SK-N-SH (cell line): ENCODE data around the gene CYFIP1. TPM values are rescaled to one million over a fixed set of nuclear protein-coding genes. Genes with fewer than 3 reads are reported as not detected.

ENCODE experiments used
- CTCF ChIA-PET: fragments of 300-600, 350-600 bp; formaldehyde crosslinking; extraction: SDS; loops from one replicate; lab custom pipeline; 2021; lab: Yijun Ruan, JAX
- POLR2A ChIA-PET: fragments of 350-600 bp; sonication (Branson Sonifier 250); formaldehyde crosslinking; extraction: SDS; loops from one replicate; lab custom pipeline; 2020; ENCODE audit warnings: antibody characterized with exemption, inconsistent platforms; lab: Yijun Ruan, JAX
- DNase-seq: peaks from one replicate; pipeline ENCODE4 v3.0.0; 2012
- H2AFZ ChIP-seq: fragments of 200-600 bp; sonication (generic); 2 replicates; pipeline ENCODE4 v1.8.1; 2016; ENCODE audit warnings: antibody characterized with exemption, mild to moderate bottlenecking, low read depth
- H3F3A ChIP-seq: fragments of 200-600 bp; sonication (generic); replicated peaks from 2 replicates; pipeline ENCODE3; 2016; ENCODE audit warnings: antibody characterized with exemption, mild to moderate bottlenecking; ENCODE audit not compliant: insufficient read depth
- H3K27ac ChIP-seq, 2 experiments: fragments of 200-500 bp in 1 of 2; fragments of 200-600 bp in 1 of 2; sonication (Bioruptor generic) in 1 of 2; sonication (generic), shearing (Covaris generic) in 1 of 2; 2 replicates each; pipeline versions ENCODE4 v1.5.1 to v1.6.1; 2014 to 2016; ENCODE audit warnings: low read depth in 2 of 2, inconsistent platforms in 1 of 2, low read length in 1 of 2, mild to moderate bottlenecking in 1 of 2, mixed read lengths in 1 of 2
- H3K27me3 ChIP-seq: fragments of 200-600 bp; sonication (generic), shearing (Covaris generic); 2 replicates; pipeline ENCODE4 v1.6.1; 2016; ENCODE audit warnings: mixed run types; ENCODE audit not compliant: insufficient read depth
- H3K36me3 ChIP-seq, 2 experiments: fragments of 200-500 bp in 1 of 2; fragments of 200-600 bp in 1 of 2; sonication (Bioruptor generic) in 1 of 2; sonication (generic) in 1 of 2; replicated peaks in 1 of 2; 2 replicates each; pipeline versions ENCODE3 to v1.5.1; 2014 to 2016; ENCODE audit warnings: low read length in 1 of 2, mild to moderate bottlenecking in 1 of 2; ENCODE audit not compliant: insufficient read depth in 2 of 2, control insufficient read depth in 1 of 2
- H3K4me1 ChIP-seq, 2 experiments: fragments of 200-500 bp in 1 of 2; fragments of 200-600 bp in 1 of 2; sonication (Bioruptor generic) in 1 of 2; sonication (generic), shearing (Covaris generic) in 1 of 2; 2 replicates each; pipeline versions ENCODE4 v1.5.1 to v1.6.1; 2014 to 2016; ENCODE audit warnings: low read depth in 1 of 2, low read length in 1 of 2, mixed run types in 1 of 2; ENCODE audit not compliant: insufficient read depth in 2 of 2, control insufficient read depth in 1 of 2
- H3K4me2 ChIP-seq: fragments of 200-600 bp; sonication (generic), shearing (Covaris generic); 2 replicates; pipeline ENCODE4 v1.6.1; 2017; ENCODE audit warnings: mixed run types
- H3K4me3 ChIP-seq, 2 experiments: fragments of 200-500 bp in 1 of 2; fragments of 200-600 bp in 1 of 2; sonication (Bioruptor generic) in 1 of 2; sonication (generic), shearing (Covaris generic) in 1 of 2; 2 replicates each; pipeline versions ENCODE4 v1.5.1 to v1.8.1; 2014 to 2016; ENCODE audit warnings: low read depth in 2 of 2, inconsistent platforms in 1 of 2, low read length in 1 of 2, mild to moderate bottlenecking in 1 of 2, mixed read lengths in 1 of 2, moderate library complexity in 1 of 2
- H3K79me2 ChIP-seq: fragments of 200-600 bp; sonication (generic); 2 replicates; pipeline ENCODE4 v1.8.1; 2017; ENCODE audit warnings: mild to moderate bottlenecking; ENCODE audit not compliant: insufficient read depth
- H3K9ac ChIP-seq: fragments of 200-600 bp; sonication (generic); 2 replicates; pipeline ENCODE4 v1.6.1; 2017; ENCODE audit warnings: mixed run types
- H3K9me2 ChIP-seq: fragments of 200-600 bp; sonication (generic); 2 replicates; pipeline ENCODE4 v1.6.1; 2017; ENCODE audit warnings: mixed run types
- H3K9me3 ChIP-seq: fragments of 200-600 bp; sonication (generic); 2 replicates; pipeline ENCODE4 v1.6.1; 2017; ENCODE audit warnings: mixed run types, mild to moderate bottlenecking, moderate library complexity
- H4K20me1 ChIP-seq: fragments of 200-600 bp; sonication (generic); 2 replicates; pipeline ENCODE4 v1.6.1; 2017; ENCODE audit warnings: mild to moderate bottlenecking, mixed run types; ENCODE audit not compliant: insufficient read depth
- FOXJ3 ChIP-seq: sonication (generic); formaldehyde crosslinking; IDR thresholded peaks from 2 replicates; pipeline ENCODE4 v1.5.1; 2020; ENCODE audit warnings: mild to moderate bottlenecking, missing genetic modification reagents
- FOXM1 ChIP-seq: IDR thresholded peaks from 2 replicates; pipeline ENCODE4 v1.4.0; 2012; ENCODE audit warnings: low read depth, mild to moderate bottlenecking
- GABPA ChIP-seq: IDR thresholded peaks from 2 replicates; pipeline ENCODE4 v1.4.0; 2012; ENCODE audit warnings: low read depth, mild to moderate bottlenecking
- NRF1 ChIP-seq: IDR thresholded peaks from 2 replicates; pipeline ENCODE4 v1.6.1; 2012; ENCODE audit warnings: low read depth, mild to moderate bottlenecking, low read length
- RAD21 ChIP-seq: IDR thresholded peaks from 2 replicates; pipeline ENCODE4 v1.6.1; 2012; ENCODE audit warnings: mild to moderate bottlenecking, low read length
- RCOR1 ChIP-seq: fragments of 150-350 bp; IDR thresholded peaks from 2 replicates; pipeline ENCODE4 v1.6.1; 2017; ENCODE audit warnings: antibody characterized with exemption, low read length
- SIN3A ChIP-seq: IDR thresholded peaks from 2 replicates; pipeline ENCODE4 v1.6.1; 2012; ENCODE audit warnings: low read depth, mild to moderate bottlenecking, low read length, moderate library complexity, borderline replicate concordance
- TAF1 ChIP-seq: IDR thresholded peaks from 2 replicates; pipeline ENCODE4 v1.6.1; 2012; ENCODE audit warnings: low read depth, mild to moderate bottlenecking, low read length, moderate library complexity, borderline replicate concordance
- WGBS: methylation state at CpG from one replicate; pipeline ENCODE4 v1.1.6; 2017; ENCODE audit warnings: low lambda C conversion rate; 5-methylcytosine and 5-hydroxymethylcytosine counted together
- polyA plus RNA-seq, 3 experiments: library from polyadenylated mRNA; depleted of rRNA; stranded (reverse); fragments of >200 nt; gene quantifications; 2 replicates each; pipeline ENCODE4 v1.2.3, GENCODE V29; 2012
- TF ChIP-seq, protein P1 (sequence below): IDR thresholded peaks from 2 replicates; pipeline ENCODE4 v1.6.1; 2012; ENCODE audit warnings: mild to moderate bottlenecking, low read depth, low read length, moderate library complexity
- TF ChIP-seq, protein P2 (sequence below): fragments of 150-350 bp; IDR thresholded peaks from 2 replicates; pipeline ENCODE4 v1.6.1; 2017; ENCODE audit warnings: antibody characterized with exemption, low read length, low read depth, borderline replicate concordance
- TF ChIP-seq, protein P3 (sequence below): IDR thresholded peaks from 2 replicates; pipeline ENCODE4 v1.4.0; 2012; ENCODE audit warnings: low read depth
- TF ChIP-seq, protein P4 (sequence below): IDR thresholded peaks from 2 replicates; pipeline ENCODE4 v1.4.0; 2012; ENCODE audit warnings: low read depth, borderline replicate concordance

The CYFIP1 gene
- polyA plus RNA-seq, 1 of the 3 experiments (the other 2 are of a cell fraction), result 53.4 TPM

DNA sequence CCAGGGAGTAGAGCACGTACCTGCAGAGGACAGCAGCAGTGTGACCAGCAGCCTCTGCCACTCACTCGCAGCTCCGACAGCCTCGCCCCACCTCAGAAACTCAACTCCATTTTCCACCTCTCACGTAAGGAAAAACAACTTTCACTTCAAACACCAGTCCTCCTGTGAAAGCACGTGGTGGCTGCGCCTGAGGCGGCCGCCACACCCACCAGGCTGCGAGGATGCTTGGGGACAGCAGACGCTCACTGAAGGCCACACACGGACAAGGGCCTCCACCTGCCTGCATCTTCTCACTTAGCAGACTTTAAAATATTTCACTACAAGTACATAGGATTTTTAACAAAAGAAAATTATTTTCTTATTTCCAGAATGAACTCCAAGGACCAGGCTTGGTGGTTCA, 67.9 kb downstream of the CYFIP1 start (continued):
- TF ChIP-seq, protein P1, sequence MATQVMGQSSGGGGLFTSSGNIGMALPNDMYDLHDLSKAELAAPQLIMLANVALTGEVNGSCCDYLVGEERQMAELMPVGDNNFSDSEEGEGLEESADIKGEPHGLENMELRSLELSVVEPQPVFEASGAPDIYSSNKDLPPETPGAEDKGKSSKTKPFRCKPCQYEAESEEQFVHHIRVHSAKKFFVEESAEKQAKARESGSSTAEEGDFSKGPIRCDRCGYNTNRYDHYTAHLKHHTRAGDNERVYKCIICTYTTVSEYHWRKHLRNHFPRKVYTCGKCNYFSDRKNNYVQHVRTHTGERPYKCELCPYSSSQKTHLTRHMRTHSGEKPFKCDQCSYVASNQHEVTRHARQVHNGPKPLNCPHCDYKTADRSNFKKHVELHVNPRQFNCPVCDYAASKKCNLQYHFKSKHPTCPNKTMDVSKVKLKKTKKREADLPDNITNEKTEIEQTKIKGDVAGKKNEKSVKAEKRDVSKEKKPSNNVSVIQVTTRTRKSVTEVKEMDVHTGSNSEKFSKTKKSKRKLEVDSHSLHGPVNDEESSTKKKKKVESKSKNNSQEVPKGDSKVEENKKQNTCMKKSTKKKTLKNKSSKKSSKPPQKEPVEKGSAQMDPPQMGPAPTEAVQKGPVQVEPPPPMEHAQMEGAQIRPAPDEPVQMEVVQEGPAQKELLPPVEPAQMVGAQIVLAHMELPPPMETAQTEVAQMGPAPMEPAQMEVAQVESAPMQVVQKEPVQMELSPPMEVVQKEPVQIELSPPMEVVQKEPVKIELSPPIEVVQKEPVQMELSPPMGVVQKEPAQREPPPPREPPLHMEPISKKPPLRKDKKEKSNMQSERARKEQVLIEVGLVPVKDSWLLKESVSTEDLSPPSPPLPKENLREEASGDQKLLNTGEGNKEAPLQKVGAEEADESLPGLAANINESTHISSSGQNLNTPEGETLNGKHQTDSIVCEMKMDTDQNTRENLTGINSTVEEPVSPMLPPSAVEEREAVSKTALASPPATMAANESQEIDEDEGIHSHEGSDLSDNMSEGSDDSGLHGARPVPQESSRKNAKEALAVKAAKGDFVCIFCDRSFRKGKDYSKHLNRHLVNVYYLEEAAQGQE, result no peak
- TF ChIP-seq, protein P2, sequence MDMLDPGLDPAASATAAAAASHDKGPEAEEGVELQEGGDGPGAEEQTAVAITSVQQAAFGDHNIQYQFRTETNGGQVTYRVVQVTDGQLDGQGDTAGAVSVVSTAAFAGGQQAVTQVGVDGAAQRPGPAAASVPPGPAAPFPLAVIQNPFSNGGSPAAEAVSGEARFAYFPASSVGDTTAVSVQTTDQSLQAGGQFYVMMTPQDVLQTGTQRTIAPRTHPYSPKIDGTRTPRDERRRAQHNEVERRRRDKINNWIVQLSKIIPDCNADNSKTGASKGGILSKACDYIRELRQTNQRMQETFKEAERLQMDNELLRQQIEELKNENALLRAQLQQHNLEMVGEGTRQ, result no peak
- TF ChIP-seq, protein P3, sequence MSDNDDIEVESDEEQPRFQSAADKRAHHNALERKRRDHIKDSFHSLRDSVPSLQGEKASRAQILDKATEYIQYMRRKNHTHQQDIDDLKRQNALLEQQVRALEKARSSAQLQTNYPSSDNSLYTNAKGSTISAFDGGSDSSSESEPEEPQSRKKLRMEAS, result no peak
- TF ChIP-seq SIN3A (no peak), RCOR1 (no peak), NRF1 (no peak), FOXM1 (no peak), FOXJ3 (CRISPR knock-in tag) (no peak), TAF1 (no peak)

DNA sequence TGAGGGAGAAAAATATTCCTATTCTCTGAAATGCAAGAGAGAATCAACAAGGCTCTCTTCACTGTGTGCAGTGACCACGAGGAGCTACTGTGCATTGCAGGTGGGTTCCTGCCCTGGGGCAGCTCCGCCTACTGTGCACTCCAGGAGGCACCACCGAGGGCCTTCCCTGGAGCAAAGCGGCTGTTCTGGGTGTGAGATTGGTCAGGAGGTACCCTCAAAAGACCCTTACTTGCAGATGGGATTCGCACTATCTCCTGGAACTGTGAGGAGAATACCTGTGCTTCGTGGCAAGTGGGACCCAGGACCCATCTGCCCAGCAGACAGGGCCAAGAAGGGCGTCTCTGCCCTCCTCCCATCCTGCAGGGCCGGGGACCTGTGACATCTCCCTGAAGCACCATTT, 68.9 kb downstream of the CYFIP1 start:
- WGBS, result 93% methylated on average over 5 of the region's 8 CpGs
- no peaks in the 10 kb centered on the region for H3K9me2 ChIP-seq
- H3K9me3 ChIP-seq, result no peaks in the 10 kb centered on the region
- no peaks in the 10 kb centered on the region for H3K79me2 ChIP-seq
- H2AFZ ChIP-seq, result no peak overlapping the region
- H3K27me3 ChIP-seq, result no peaks in the 10 kb centered on the region
- ChIA-PET CTCF (no interaction called here), POLR2A (no interaction called here)
- H3K27ac ChIP-seq, result no peak overlapping the region
- H3K36me3 ChIP-seq, result peaks cover 31 to 67% of the 10 kb centered on the region in 2 experiments
- H4K20me1 ChIP-seq, result no peaks in the 10 kb centered on the region
- TF ChIP-seq RCOR1 (no peak), GABPA (no peak), RAD21 (no peak)
- TF ChIP-seq, protein P4, sequence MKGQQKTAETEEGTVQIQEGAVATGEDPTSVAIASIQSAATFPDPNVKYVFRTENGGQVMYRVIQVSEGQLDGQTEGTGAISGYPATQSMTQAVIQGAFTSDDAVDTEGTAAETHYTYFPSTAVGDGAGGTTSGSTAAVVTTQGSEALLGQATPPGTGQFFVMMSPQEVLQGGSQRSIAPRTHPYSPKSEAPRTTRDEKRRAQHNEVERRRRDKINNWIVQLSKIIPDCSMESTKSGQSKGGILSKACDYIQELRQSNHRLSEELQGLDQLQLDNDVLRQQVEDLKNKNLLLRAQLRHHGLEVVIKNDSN, result no peak
- H3F3A ChIP-seq, result no peaks in the 10 kb centered on the region
- no peak overlapping the region for H3K4me2 ChIP-seq
- no peak overlapping the region for H3K4me3 ChIP-seq
- no peak for DNase-seq
- no peak overlapping the region for H3K9ac ChIP-seq
- no peaks in the 10 kb centered on the region for H3K4me1 ChIP-seq
